HG02678 (cell line): Measurements from ENCODE around the gene HABP4.
A peak's percentile ranks its signal among the peaks of the same experiment; 100 is the strongest.

Experiments used
- ATAC-seq: cut with Tn5 transposase; IDR thresholded peaks from one replicate; pipeline ENCODE4 v1.9.1; 2021; ENCODE audit warnings: mild to moderate bottlenecking, moderate library complexity; ENCODE audit not compliant: unreplicated experiment

The HABP4 gene

DNA sequence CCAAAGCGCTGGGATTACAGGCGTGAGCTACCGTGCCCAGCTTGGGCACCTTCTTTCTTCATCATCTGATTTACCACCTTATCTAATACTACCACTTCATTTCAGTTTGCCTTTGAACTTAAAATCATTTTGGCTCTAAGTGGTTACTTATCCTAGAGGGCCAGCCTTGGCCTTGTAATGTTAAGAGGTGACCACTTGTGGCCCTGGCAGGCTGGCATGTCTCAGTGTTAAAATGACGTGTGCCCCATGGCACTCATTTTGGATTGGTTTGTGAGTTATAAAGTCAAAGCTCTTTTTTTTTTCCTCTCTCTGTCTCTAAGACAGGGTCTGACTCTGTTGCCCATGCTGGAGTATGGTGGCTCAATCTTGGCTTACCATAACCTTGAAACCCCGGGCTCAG, 17.8 kb downstream of the HABP4 start:
- no peak for ATAC-seq

DNA sequence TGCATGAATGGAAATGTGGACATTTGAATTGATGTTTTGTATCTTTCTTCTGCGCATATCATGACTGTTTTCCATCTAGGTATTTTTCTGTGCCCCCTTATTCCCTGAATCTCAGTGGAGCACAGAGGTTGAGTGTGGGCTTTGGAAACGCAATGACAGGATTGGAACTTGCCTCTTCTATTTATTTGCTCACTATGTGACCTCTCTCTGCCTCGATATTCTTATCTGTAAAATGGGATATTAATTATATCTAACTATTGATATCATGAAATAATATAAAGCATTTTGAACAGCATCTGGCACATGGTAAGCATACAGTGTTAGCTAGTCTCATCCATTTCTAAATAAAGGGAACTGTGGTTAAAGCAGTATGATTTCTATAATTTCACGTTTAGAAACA, 26.0 kb downstream of the HABP4 start:
- no peak for ATAC-seq

DNA sequence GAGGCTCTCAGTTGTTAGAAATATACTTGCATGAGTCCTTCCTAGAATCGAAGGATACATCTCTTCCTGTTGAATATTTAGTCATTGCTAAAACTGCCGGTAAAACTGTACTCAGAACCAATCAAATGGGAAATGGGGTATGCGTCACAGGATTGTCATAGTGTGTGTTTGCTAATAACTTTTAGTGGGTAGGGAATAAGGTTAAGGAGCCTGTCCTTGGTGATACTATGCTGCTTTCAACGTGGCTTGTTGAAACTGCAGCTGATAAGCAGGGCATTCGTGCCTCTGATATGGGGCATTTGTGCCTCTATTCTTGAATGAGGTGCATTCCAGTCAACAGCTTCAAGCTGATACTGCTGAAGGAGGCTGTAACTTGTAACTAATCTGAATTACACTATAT, 26.6 kb downstream of the HABP4 start:
- no peak for ATAC-seq

DNA sequence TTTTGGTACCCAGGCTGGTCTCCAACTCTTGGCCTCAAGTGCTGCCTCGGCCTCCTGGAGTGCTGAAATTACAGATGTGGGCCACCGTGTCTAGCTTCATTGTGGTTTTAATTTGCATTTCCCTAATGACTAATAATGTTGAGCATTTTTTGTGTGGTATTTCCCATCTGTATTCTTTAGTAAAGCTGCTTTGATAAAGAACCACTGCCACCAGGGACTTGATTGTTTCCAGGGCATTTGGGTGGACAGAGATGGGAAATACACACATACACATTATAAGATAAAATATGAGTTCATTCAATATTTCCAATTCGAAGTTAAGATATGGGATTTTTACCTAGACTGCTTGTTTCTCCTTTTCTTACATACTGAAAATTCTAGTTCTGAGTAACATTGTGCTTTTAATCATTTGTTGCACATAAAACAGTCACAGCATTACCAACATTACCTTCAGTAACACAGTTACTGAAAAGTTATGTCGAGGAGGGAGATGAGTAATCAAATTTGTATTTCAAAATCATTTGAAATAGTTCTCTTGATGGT, 28.9 kb downstream of the HABP4 start:
- peak; percentile 80 for ATAC-seq

DNA sequence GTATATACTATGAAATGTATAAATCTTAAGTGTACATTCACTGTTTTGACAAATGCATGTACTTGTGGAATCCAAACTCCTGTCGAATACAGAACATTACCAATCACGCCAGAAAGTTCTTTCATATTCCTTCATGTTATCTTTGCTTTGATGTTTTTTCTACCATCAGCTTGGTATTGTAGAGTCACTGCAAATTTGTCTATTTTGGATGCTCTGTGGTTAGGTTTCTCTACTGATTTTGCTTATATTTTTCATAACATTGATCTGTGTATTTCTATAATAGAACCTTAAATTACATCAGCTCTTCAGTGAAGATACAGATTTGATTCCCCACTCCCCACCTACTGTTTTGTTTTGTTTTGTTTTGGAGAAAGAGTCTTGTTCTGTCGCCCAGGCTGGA, 30.8 kb downstream of the HABP4 start:
- no peak for ATAC-seq

DNA sequence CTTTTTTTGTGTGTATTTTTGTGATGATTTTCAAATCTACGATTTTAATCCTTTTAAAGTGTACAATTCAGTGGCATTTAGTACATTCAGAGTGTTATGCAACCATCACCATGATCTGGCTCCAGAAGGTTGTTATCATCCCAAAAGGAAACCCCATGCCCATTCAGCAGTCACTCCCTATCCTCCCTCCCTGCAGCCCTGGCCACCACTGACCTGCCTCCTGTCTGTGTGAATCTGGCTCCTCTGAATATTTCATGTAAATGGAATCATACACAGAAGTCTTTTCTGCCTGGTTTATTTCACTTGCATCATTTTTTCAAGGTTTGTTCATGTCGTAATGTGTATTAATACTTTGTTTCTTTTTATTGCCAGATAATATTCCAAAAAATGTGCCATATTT, 32.5 kb downstream of the HABP4 start:
- ATAC-seq = no peak

DNA sequence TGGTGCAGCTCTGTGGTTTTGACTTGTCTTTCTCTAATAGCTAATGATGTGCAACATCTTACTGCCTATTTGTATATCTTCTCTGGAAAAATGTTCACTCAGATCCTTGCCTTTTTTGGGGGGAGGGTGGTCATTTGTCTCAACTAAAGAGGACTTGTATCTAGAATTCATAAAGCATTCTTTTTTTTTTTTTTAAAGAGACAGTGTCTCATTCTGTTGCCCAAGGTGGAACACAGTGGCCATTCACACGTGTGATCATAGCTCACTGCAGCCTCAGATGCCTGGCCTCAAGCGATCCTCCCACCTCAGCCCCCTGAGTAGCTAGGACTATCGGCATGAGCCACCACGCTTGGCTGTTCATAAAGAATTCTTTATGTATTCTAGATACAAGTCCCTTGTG, 33.2 kb downstream of the HABP4 start:
- no peak for ATAC-seq

DNA sequence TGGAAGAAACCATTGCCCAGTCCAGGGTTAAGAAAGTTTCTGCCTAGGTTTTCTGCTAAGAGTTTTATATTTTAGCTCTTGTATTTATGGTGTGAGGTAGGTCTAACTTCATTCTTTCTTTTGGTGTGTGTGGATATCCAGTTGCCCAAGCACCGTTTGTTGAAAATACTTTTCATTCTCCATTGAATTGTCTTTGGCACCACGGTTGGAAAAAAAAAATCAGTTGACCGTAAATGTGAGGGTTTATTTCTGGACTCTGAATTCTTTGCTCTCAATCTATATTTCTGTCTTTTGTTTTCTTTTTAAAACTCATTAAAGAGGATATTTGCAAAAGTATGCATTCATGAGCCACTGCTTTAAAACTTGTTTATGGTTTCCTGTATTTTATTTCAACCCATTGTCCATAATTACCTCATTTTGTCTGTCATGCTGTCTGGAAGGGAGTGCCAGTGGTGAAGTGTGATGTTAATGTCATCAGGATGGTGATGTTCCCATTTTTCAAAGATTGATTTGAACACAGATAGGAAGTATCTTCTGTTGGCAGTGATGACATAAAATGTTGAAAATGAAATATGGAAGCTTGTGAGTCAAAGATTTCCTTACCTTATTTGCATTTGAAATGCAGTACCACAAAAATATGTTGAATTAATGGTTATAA, 33.9 kb downstream of the HABP4 start:
- ATAC-seq = no peak

DNA sequence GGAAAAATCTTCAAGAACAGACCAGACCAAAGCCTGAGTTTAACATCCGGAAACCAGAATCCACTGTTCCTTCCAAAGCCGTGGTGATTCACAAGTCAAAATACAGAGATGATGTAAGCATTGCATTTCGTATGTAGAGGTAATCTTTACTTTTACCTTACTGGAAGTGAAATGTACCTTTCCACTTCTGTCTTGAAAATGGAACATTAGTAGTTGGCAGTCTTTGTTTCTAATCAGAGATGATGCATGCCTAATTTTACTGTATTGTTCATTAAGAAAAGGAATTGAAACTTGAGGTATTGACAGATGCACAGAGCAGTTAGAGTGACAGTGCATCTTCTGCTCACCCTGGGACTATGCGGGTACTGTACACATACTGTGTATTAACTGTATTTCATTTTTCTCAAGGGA, 34.6 kb downstream of the HABP4 start:
- peak; percentile 97 for ATAC-seq

DNA sequence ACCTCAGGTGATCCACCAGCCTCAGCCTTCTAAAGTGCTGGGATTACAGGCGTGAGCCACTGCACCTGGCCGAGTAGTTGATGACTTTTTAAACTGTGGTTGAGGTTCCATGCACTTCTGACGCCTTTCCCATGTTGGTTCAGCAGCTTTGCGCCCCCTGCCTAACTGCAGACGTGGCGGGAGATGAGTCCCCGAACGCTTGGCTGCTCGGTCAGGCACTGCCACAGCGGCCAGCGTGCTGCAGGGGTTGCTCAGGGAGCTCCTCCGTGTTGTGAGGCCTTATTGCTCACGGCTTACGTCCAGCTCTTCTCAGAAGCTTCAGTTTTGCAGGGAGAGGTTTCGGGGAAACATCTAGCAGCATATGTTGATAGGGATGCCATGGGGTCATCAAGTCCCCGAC, 35.3 kb downstream of the HABP4 start:
- no peak for ATAC-seq

DNA sequence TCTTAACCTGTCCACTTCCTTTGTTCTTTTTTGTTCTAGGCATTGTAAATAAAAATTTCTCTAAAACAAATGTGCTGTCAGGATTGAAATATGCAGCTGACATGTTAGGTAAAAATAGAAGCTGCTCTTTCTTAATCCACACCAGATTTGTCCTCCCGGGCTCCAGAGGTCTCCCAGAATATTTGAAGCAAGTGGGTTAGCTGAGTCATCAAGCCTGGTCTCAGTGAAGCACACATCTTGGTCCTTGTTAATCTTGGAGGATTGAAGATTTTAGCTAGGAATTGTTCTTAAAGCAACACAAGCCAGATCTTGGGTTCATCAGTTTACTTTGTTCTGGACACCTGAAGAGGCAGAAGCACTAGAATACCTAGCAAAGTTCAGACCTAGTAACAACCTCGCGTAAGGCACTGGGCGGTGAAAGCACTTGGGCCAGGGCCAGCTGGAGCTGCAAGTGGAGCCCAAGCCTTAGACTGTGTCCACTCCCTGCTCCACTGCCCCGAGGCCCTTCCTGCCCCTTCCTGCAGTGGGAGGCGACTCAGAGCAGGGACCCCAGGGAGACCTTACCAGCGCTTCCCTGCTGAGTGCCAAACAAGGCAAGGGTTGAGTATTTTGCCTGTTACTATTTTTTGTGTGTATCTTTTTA, 36.5 kb downstream of the HABP4 start:
- no peak for ATAC-seq

DNA sequence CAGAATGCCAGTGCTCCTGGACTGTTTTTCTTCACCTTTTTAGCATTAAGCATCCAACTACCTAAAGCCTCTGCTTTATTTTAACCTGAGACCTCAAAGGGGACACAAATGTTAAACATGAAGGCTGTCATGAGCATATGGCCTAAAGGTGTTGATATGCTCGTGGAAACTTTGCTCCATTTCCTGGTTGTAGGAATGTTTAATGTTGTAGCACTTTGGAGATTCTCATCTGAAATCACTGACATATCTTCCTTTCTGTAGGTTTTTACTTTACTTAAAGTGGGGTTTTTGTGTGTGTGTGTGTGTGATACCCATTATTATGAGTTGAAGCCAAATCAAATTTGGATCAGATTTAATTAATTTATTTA, 37.0 kb downstream of the HABP4 start:
- no peak for ATAC-seq

DNA sequence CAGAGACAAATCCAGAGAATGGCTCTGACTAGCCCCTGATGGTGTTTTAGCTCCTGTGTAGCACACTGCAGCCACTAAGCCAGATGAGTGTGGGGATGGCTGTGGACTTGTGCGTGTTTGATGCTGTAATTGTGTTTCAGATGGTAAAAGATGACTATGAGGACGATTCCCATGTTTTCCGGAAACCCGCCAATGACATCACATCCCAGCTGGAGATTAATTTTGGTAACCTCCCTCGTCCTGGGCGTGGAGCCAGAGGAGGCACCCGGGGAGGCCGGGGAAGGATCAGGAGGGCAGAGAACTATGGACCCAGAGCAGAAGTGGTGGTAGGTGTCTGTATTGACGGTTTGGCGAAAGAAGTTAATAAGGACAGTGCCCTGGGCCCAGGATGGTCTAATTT, 38.0 kb downstream of the HABP4 start:
- ATAC-seq = no peak

DNA sequence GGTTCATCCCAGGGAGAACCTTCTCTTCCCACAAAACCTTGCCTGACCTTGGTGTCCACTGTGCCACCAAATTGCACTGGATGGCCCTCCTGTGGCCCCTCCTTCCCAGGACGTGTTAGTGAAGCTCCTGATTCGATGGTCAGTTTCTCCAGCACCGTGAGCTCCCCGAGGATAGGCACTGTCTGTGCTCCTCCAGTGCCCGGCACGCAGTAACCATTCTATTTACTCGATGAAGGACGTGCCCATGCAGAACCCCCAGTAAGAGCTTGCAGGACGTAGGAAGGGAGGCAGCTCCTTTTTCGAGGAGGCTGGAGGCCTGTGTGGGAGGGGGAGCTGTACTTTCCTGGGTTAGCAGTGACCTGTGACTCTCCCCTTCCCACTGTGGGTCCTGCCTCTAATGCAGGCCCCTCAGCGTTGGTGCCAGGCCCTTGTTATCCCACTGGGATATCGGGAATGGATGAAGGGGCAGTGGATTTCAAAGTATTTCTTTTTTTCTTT, 39.6 kb downstream of the HABP4 start:
- no peak for ATAC-seq

DNA sequence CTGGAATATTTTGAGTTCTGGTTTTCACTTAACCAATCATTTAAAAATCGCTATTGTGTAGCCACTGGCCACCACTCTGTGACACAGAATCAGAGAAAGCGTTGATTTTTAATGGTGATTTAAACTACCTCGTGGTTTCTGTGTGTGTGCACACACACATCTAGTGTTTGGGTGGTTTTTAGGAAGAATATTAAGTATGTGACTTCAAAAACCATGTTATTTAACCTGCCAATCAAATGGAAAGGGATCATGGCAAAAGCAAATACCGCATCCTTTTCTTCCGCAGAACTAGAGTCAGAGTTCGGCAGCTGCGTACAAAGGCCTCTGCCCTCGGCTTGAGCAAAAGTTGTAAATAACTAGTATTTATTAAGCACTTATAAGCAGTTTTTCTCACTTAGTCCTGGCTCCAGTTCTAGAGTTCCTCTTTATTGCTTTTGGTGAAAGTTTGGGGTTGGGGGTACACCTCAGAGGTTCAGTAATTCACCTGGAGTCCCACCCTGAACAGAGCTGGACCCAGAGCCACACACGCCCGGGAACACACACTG, 40.6 kb downstream of the HABP4 start:
- ATAC-seq = no peak

DNA sequence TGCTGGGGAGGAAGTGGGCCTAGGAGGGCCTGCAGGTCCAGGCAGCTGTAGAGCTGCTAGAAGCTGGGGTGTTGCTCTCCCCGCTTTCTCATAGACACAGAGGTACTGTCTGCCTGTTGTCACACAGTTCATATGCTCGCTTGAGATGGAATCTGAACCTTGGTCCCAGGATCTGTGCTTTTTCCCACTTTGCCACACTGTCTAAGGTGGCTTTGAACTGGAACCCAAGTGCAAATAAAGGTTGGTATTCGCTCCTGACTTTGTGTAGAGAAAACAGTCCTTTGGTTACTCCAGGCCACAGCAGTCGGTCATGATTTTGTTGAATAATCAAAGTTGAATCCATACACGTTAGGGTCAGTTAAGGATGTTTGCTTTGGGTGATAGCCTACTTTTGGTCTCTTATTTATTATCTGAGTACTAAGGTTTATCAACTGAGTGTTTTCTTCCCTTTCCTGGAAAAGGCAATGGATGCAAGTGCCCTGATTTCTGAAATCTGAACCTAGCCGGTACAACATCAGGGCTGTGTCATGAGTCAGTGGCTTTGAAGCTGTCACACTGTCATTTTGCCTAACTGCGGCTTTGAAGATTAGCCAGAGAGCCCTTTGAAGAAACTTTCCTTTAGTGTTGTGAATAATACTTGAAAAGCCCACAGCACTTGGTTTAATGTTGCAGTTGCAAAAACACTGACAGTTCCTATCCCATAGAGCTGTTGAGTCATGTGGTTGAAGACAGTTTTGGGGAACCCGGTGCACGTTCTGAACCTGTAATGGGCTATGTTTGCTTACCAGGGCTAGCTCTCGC, 41.3 kb downstream of the HABP4 start:
- ATAC-seq = no peak

DNA sequence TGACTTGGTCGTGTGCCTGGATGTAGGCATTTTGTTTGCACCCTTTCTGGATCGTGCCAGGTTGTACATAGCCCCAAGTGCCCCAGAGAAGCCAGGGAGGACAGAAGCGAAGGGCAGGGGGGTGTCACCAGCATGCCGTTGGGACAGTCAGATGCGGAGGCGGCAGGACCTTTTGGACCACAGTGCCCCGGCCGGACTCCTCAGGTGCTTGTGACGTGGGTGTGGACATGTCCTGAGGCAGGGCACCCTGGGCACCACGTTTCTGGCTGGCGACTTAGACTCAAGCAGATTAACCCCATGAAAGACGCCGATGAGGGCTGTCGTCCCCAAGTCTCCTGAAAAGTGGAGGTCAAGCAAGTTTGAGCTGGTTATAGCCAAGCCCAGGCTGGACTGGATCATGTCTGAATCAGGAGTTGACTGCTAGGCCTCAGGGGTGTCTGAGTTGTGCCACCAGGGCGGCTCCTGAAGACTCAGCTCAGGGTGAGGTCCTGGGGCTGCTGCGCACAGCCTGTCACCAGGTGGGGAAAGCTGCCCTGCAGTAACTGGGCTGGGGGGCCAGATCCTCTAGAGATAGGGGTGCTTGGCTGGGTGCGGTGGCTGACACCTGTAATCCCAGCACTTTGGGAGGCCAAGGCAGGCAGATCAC, 42.0 kb downstream of the HABP4 start:
- no peak for ATAC-seq

DNA sequence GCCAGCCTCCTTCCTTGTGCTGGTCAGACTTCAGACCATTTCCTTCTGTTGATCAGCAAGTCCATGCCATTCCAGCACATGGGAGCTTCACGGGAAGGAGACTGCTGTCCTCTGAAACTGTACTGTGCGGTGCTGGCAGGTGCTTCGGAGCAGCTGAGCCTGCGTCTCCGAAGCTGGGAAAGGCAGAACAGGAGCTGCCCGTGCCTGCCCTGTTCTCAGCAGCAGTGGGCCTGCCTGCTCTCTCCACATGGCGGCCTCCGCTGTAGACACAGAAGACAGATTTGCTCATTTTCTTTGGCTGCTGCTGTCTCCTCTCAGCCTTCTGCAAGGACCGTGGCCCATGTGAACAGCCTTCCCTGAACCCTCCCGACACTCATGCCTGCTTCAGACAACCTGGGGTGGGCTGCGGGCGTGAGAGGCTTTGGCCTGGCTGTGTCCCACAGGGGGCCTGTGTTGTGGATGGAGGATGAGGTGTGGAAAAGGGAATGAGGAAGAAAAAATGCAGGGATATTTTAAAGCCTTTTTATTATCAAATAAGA, 43.1 kb downstream of the HABP4 start:
- ATAC-seq = no peak

DNA sequence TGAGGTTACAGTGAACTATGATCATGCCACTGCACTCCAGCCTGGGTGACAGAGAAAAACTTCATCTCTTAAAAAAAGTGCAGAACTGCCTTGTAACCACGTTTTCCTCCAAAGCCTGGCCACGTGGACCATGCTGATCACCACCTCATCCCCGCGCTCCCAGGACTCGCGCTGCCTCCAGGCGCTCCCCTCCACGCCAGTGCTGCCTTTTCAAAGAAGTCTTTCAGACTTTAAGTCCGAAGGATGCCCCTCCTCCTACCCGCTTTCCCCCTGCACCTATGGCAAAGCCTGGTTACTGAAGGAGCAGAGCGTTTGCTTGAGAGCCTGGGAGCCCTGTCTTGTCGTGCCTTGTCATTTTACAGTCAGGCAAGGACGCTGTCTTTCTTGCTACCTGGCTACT, 43.8 kb downstream of the HABP4 start:
- no peak for ATAC-seq

DNA sequence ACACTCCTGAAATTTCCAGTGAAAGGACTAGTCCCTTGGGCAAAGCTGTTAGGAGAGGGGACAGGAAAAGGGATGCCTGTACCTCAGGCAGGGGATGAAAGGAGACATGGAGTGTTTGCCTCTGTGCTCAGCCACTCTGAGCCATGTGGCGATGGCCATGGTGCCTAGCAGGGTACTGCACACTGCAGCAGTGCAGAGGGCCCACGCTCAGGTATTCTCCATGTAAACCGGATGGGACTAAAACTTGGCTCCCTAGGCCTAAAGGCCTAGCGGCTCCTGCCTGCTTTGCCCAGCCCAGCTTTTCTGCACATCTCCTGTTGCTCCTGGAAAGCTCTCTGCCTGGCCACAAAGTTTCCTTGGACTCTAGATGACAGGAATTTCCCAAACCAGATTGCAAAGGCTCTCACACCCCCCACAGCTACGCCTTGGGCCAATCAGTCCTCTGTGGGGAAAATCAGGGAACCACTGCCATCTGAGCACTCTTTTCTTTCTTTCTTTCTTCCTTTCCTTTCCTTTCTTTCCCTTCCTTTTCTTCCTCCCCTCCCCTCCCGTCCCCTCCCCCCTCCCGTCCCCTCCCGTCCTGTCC, 44.3 kb downstream of the HABP4 start:
- ATAC-seq = no peak
